Measurements from ENCODE around the gene EIPR1.

Gene EIPR1

GRCh38 chr2:3168230-3168891 lies 209.3 kb downstream of the EIPR1 start:
- no peak for DNase-seq

DNA sequence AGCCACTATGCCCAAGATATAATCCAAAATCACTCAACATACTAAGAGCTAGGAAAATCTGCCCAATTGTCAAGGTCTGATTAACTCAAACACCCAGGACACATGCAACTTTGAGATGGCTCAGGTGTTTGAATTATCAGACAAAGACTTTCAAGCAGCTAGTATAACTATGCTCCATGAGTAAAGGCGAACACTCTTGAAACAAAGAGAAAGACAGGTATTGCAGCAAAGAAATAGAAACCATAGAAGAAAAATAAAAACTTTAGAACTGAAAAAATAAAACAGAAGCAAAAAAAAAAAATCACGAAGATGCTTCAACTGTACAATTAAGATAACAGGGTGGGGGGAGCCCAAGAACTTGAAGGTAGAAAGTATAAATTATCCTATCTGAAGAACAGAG lies 214.2 kb downstream of the EIPR1 start:
- DNase-seq: no peak

DNA sequence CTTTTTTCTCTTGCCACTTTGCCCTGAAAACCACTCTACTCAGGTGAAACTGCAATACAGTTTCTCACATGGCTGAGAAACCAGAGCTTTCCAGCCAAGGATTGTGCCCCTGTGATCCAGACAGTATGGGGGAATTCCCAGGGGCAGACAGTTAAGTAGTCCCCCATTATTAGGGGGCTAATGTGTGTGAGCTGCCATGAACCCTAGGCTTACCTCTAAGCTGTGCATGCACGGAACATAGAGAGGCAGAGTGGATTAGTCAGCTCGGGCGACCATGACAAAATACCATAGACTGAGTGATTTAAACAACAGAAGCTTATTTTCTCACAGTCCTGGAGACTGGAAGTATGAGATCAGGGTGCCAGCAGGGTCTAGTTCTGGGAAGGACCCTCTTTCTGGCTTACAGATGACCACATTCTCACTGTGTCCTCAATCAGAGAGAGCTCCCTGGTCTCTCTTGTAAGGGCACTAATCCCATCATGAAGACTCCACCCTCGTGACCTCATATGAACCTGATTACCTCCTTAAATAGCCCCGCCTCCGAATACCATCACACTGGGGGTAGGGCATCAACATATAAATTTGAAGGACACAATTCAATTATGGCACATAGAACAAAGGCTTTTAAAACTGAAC lies 215.1 kb downstream of the EIPR1 start:
- DNase-seq: no peak

- no peak for DNase-seq
These were observed 216.8 kb downstream of the EIPR1 start for GRCh38 chr2:3160751-3161330.

GRCh38 chr2:3159782-3160545 lies 217.7 kb downstream of the EIPR1 start:
- DNase-seq: no peak

DNA sequence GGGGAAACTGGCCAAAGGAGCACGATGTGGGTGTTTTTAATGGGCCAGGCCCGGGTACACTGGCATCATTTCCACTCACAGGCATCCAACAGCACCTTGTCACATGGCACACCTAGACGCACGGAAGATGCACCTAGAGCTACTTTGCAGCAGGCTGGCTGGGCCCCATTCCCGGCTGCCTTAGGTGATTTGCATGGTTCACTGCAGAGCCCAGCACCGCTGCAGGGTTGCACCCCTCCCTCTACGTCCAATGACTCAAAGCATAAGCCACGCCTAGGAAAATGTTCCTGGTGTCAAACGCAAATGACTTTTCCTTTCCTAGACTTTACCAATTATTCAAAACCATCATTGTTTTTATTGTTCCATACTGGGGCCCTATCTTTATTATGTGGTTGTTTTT lies 222.9 kb downstream of the EIPR1 start:
- DNase-seq: no peak

GRCh38 chr2:3154146-3154545 lies 223.5 kb downstream of the EIPR1 start:
- no peak for DNase-seq

- no peak for DNase-seq
These were observed 226.3 kb downstream of the EIPR1 start for GRCh38 chr2:3151153-3151918.

- DNase-seq: no peak
These were observed 228.0 kb downstream of the EIPR1 start for GRCh38 chr2:3149441-3150217.

DNA sequence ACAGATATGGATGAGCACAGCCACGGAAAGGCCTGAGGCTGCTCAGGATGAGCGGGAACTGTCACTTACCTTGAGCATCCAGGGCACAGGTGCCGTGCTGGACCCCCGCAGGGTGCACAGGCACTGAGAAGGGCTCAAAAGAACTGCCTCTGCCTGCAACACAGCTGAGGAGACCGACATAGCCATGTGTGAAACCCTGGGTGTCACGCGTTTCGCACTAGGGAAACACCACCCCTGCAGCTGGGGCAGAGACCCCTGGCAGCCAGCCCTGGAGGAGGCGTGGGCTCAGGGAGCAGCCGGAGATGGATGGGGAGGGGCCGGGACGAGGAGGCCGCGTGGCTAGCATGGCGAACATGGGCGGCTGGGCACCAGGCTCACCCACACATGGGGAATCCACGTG lies 228.9 kb downstream of the EIPR1 start:
- DNase-seq: no peak

DNA sequence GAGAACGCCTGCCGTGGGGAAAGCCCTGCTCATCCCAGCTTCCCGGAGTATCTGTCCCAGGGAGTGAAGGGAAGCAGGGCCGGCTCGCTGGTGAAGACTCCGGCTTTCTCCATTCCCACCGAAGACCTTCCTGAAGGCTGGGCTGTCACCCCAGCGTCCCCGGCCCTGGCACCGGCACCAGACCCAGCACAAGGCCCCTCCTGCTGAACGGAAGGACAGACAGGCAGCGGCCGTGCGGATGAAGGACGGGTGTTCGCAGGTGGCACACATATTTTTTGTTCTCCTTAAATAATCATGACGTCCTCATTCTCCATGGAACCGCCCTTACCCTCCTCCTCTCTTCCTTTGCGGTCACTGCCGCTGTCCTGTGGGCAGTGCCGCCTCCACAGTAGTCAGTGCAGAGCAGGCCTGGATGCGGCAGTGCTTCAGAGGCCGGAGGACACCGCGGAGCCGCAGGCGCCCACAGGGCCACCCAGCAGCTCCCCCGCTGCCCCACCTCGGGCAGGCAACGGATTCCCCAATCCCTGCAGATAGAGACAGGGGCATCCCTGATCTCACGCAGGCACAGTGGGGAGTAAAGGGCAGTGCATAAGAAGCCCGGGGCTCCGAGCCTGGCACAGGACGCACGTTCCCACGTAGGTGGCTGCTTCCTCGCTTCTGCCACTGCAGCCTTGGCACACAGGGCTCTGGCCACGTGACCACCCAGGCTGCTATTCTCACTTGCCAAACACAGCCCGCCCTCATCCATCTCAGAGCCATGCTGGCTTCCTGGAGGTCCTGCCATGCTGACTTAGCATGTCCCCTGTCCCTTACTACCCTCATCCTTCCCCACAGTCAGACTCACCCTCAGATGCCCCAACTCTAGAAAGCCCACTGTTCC lies 229.7 kb downstream of the EIPR1 start:
- DNase-seq: no peak

GRCh38 chr2:3146772-3147650 lies 230.6 kb downstream of the EIPR1 start:
- DNase-seq: no peak

- no peak for DNase-seq
These were observed 231.4 kb downstream of the EIPR1 start for GRCh38 chr2:3146175-3146574.

- no peak for DNase-seq
These were observed 232.1 kb downstream of the EIPR1 start for GRCh38 chr2:3145471-3146021.

DNA sequence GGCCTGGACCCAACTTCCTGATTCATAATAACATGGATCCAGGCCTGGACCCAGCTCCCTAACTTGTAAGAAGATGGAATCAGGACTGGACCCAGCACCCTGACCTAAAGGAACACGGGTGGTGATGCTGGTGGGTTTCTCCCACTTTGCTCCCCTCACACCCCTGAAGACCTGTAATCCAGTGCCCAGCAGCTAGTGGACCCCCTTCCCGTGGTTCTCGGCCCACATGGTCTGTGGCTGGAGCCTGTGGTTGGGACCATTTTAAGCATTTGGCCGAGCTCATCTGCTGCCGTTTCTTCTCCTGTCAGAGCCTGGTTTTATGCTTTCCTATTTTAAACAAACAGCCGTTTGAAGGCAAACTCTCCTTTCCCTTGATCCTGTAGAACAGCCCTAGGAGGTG lies 232.8 kb downstream of the EIPR1 start:
- DNase-seq: no peak

DNA sequence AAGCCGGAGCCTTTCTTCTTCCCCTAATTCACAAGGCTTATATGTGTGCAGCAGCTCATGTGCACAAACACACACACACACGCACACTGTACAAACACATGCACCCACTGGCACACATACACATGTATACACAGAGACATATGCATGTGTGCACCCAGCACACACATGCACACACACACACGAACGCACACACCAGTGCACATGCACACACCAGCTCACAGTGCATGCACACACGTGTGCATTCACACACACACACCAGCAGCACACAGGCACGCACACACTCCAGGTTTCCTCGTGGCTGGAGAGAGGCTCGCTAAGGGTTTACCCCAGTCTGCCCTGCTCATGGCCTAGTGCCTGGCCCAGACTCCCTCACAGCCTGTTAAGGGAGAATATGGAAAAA lies 234.0 kb downstream of the EIPR1 start:
- DNase-seq: no peak

- no peak for DNase-seq
These were observed 234.6 kb downstream of the EIPR1 start for GRCh38 chr2:3142961-3143571.

- DNase-seq: no peak
These were observed 235.4 kb downstream of the EIPR1 start for GRCh38 chr2:3142210-3142609.

DNA sequence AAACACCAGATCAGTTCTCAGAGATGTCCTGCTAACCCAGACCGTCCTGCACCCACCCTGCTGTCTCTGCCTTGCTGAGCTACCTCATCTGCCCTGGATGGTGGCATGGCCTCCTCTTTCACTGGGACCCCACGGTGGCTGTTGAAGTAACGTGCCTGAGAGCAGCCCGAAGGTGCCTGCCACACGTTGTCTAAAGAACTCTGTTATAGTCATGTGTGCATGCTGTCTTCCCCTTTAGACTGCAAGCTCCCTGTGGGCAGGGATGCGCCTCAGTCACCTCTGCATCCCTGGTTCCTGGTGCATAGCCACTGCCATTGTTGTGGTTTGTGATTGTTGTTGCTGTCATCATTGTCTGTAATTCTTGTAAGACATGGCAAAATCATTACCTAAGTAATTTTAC lies 235.9 kb downstream of the EIPR1 start:
- DNase-seq: no peak

Measured in activated naive CD4-positive, alpha-beta T cell (primary cell).